WERI-Rb-1 (cell line): Measurements from ENCODE around the gene UROS.

Experiments
- DNase-seq: peaks from one replicate; pipeline ENCODE4 v3.0.0-alpha.2; 2020
- H3K27ac ChIP-seq: fragments of 250-450 bp; sonication (Bioruptor Pico); 2 replicates; pipeline ENCODE4 v1.5.1; 2020; ENCODE audit warnings: mild to moderate bottlenecking, moderate library complexity
- H3K27me3 ChIP-seq: fragments of 250-450 bp; sonication (Bioruptor Pico); 2 replicates; pipeline ENCODE4 v1.5.1; 2021; ENCODE audit warnings: mild to moderate bottlenecking, low read depth, moderate library complexity; ENCODE audit not compliant: insufficient read depth, severe bottlenecking
- H3K36me3 ChIP-seq: fragments of 250-450 bp; sonication (Bioruptor Pico); 2 replicates; pipeline ENCODE4 v1.5.1; 2020; ENCODE audit warnings: mild to moderate bottlenecking, moderate library complexity
- H3K4me3 ChIP-seq: 2 replicates; pipeline ENCODE4 v1.5.1; 2011; ENCODE audit warnings: low read depth, mild to moderate bottlenecking, control low read depth, low read length
- H3K9me3 ChIP-seq: fragments of 250-450 bp; sonication (Bioruptor Pico); 2 replicates; pipeline ENCODE4 v1.5.1; 2021; ENCODE audit warnings: mild to moderate bottlenecking, moderate library complexity; ENCODE audit not compliant: severe bottlenecking
- CTCF ChIP-seq: IDR thresholded peaks from 2 replicates; pipeline ENCODE4 v1.5.1; 2011; ENCODE audit warnings: low read depth, mild to moderate bottlenecking, control low read depth, inconsistent platforms, low read length

Gene UROS

GRCh38 chr10:125859128-125859817 lies 36.2 kb upstream of the UROS start:
- DNase-seq: no peak
- TF ChIP-seq CTCF: no peak
- no peak overlapping the region for H3K27ac ChIP-seq
- no peaks in the 10 kb centered on the region for H3K9me3 ChIP-seq
- no peaks in the 10 kb centered on the region for H3K27me3 ChIP-seq
- no peak overlapping the region for H3K4me3 ChIP-seq
- H3K36me3 ChIP-seq: peaks cover 6% of the 10 kb centered on the region; the same call in 1 of the 2 replicates

- Histone ChIP-seq H3K27ac (no peak overlapping the region), H3K9me3 (no peaks in the 10 kb centered on the region), H3K4me3 (no peak overlapping the region), H3K27me3 (no peaks in the 10 kb centered on the region), H3K36me3 (peaks cover 6% of the 10 kb centered on the region; the same call in 1 of the 2 replicates)
- TF ChIP-seq CTCF: no peak
- DNase-seq: no peak
Measured at GRCh38 chr10:125857185-125857760, 34.2 kb upstream of the UROS start.

- H3K9me3 ChIP-seq: no peaks in the 10 kb centered on the region
- H3K4me3 ChIP-seq: no peak overlapping the region
- TF ChIP-seq CTCF: no peak
- no peak overlapping the region for H3K27ac ChIP-seq
- H3K27me3 ChIP-seq: no peaks in the 10 kb centered on the region
- no peak for DNase-seq
- H3K36me3 ChIP-seq: peaks cover 3% of the 10 kb centered on the region
Measured at GRCh38 chr10:125852487-125852886, 29.4 kb upstream of the UROS start.

GRCh38 chr10:125850766-125851731 lies 28.0 kb upstream of the UROS start:
- no peak for DNase-seq
- no peak for TF ChIP-seq CTCF

GRCh38 chr10:125849448-125849847 lies 26.4 kb upstream of the UROS start:
- Histone ChIP-seq H3K9me3 (no peaks in the 10 kb centered on the region), H3K36me3 (peaks cover 7% of the 10 kb centered on the region)
- no peak for DNase-seq

More at GRCh38 chr10:125850766-125851731, 28.0 kb upstream of the UROS start:
- Histone ChIP-seq H3K9me3 (no peaks in the 10 kb centered on the region), H3K27me3 (no peaks in the 10 kb centered on the region), H3K36me3 (peaks cover 3% of the 10 kb centered on the region), H3K4me3 (no peak overlapping the region), H3K27ac (no peak overlapping the region)

More at GRCh38 chr10:125849448-125849847, 26.4 kb upstream of the UROS start:
- Histone ChIP-seq H3K27me3 (no peaks in the 10 kb centered on the region), H3K27ac (no peak overlapping the region), H3K4me3 (no peak overlapping the region)
- no peak for TF ChIP-seq CTCF
